Hematopoietic multipotent progenitor cell treated with erythropoietin and hydrocortisone succinate and interleukin-3 and kit ligand, for 17 days (in vitro differentiated cells): Measurements from ENCODE around the gene C16orf74.

Source experiments
- DNase-seq: peaks from one replicate; pipeline ENCODE4 v3.0.0-alpha.2; 2015; ENCODE audit warnings: low spot score

The C16orf74 gene

DNA sequence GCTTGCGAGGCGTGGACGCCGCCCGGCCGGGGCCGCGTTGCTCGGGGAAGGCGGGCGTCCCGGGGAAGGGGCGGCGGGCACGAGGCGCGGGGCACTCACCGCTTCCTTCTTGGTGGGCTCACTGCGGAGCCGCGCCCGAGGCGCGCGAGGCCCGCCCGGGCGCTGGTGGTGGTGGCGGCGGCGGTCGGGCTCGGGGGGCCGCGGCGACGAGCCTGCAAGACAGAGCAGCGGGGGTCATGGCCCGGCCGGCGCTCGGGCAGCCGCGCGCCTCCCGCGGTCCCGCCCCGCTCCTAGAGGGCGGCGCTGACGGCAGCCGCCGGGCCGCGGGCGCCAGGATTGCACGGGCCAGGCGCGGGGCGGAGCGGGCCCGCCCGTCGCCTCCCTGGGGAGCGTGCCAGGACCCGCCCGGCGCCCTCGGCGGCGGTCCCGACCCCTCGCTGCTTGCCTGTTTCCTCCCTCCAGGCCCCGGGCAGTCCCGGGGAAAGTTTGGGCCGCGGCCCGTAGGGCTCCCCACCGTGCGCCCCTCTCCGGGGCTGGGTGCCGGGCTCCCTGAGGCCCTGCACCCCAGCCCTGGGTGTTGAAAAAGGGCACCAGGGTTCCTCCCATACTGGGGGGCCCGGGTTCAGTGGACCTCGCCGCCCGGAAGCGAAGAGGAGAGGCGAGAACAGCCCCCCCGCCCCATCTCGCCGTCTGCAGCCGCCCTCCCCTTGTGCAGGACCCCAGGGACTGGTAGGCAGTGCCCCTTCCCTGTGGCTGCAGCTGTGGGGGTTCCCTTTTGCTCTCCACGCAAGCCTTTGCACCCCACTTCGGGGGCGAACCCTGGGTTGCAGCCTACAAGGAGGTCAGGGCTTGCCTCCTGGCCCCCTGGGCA is at the start of gene C16orf74:
Gene C16orf74, minus strand, starts transcription at position 270 of the 871 bp plus-strand sequence. CDS start 15,879 bp downstream, outside the sequence.
- DNase-seq: no peak

DNA sequence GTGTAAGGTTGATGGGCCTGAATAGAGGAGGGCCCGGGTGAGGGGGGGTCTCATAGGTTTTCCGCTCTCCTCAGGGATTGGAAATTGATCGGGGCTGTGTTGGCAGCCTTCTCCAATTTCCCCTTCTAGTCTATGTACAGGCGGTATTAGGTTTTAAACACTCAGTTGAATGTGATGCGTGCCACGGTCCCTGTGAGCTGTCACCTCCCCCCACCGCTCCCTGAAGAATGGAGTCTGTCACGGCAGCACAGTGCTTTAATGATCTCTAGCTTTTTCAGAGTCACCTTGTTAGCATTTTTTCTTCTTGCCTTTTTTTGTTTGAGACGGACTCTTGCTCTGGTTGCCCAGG is 49.4 kb upstream of the C16orf74 start:
- DNase-seq: no peak

DNA sequence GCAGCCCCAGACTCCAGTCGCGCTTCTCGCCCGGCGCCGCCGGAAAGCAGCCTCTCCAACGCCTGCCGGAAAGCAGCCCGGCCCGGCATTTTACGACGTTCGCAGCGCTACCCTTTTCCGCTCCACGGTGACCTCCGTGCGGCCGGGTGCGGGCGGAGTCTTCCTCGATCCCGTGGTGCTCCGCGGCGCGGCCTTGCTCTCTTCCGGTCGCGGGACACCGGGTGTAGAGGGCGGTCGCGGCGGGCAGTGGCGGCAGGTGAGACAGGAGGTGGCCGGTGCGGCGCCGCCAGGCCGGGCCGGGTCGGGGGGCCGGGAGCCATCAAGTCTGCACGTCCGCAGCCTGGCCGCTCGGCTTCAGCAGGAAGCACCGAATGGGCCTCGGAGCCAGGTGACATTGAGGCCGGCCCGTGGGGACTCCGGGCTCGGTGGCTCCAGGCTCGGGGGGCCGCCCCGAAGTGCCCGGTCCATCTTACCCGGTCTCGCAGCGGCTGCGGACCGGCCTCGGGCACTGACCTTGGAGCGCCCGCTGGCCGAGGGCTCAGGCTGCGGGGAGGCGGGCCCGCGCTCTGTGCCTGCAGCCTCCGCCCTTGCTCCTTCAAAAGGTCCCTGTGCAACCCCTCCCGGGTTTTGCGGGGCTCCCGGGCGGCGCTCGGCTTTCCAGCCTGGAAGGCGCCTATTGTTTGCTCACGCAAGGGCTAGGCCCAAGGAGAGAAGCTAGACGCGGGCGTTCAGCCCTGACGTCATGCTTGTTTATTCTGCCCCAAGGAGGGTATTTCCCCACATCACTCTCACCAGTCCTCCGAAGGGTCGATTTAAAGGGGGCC is 48.8 kb upstream of the C16orf74 start, which contains the start of the genes COX4I1 and EMC8:
Gene COX4I1, plus strand, starts transcription at position 199 of the 824 bp plus-strand sequence. CDS start 1,511 bp downstream, outside the sequence.
Gene EMC8, minus strand, starts transcription at position 48 of the 824 bp plus-strand sequence. CDS start 249 bp downstream, outside the sequence.
- DNase-seq: peak; percentile 88

DNA sequence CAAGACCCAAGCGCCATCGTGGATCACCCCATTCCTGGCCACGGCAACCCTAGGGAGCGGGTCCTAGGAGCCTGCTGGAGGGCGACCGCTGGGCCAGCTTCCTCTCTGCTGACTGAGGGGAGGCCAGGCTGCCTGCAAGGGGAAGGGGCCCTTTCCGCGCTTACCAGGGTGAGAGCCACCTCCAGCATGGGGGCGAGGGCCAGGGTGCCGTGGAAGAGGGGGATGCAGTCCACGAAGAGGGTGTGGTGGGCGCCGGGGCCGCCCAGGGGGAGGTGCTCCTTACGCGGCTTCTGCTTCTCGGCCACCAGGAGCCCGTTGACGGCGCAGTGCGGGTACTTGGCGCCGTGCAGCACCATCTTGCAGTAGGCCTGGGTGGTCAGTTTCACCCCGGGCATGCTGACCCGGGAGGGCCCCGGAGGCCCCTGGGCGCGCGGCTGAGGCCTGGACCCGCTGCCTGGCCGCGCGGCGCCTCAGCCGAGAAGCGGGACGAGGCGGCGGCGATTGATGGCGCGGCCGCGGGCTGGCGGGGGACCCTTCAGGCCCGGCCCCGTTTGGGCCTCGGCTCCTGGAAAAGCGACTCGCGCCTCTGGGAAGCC is 48.1 kb upstream of the C16orf74 start:
- peak; percentile 26 for DNase-seq

DNA sequence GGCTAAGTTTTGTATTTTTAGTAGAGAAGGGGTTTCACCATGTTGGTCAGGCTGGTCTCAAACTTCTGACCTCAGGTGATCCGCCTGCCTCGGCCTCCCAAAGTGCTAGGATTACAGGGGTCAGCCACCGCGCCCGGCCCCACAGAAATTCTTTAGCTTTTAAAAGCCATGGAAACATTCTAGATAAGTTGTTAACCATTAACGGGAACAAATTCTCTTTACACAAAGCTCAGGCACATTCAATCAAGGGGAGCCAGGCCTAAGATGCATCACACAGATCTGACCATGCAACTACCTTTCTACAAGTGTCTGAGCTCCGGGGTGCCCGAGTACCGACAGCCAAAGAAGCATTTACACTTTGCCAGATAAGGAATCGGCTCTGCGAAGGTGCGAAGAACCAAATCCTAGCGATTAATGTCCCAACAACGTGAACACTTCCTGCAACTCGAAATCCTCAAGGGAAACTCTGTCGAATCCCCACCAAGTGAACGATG is 47.4 kb upstream of the C16orf74 start:
- DNase-seq: peak; percentile 12

DNA sequence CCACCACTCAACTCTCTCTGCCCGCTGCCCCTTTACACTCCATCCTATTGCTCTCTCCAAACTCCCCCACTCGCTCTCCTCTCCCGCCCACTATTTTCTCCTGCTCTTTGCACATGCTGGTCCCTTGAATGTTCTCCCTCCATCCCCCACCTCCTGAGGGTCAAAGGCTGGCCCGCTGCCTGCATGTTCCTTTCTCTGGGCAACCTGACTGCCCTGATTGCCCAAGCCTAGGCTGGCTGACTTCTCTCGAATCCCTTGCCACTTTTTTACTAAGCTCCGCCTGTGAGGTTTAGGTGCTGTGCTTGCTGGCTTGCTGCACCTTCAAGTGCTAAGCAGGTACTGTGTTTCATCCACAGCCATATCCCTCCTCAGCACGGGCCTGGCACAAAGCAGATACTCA is 45.7 kb upstream of the C16orf74 start:
- DNase-seq: no peak

DNA sequence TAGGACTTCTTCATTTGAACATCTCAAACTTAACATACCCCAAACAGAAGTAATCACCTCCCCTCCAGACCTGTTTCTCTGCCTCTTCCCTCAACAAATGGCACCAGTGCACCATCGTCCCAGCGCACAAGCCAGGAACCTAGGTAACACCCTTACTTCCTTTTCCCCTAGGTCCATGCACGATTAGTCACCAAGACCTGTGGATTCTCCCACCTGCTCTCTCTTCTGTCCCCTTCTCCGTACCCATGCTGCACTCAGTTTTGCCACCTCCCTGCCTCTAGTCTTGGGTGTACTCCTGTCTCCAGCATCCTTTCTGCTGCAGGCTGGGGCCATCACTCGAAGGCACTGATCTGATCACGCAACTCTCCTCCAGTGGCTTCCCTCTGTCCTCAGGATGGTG is 45.3 kb upstream of the C16orf74 start:
- DNase-seq: no peak

DNA sequence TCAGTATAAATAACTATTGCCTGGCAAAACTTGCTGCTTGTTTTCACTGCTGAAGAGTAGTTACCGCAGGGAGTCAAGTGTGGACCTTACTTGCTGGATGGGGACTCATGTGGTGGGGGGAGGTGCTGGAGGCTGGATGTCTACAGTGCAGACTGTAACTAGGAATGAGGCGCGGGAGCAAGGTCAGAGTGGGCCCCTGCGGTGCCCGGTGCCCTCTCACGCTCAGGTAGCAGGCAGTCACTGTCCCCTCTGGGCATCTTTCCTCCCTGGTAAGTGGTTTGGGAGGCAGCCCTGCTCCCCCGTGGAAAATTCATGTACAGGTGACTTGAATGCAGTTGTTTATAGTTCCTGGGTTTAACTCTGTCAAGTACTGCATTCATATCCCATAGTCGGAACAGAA is 43.8 kb upstream of the C16orf74 start:
- no peak for DNase-seq

DNA sequence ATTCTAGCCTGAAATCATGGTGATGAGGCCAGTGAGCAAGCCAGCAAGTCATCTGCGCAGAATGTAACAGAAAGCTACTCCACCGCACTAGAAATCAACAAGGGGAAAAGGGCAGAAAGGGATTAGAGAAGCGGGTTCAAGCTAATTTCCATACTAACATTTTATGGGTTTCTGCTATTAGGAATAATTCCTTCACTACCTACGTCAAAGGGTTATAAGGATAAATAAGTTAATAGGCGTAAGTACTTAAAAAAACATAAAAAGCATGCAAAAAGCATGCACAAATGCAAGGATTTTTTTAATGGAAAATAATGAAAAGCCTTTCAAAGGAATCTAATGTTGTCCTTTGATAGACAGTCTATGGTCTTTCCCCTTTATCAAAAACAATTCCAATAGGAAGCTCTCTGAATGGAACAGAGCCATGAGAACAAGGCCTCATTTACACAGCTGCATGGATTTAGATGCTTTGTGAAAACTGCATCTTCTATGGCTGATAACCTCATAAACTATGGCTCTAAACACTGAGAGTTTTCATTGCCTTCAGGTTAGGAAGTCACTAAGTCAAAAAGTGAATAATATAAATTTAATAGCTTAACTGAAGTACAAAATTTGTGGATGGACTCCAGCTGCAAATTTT is 42.9 kb upstream of the C16orf74 start:
- DNase-seq: no peak

DNA sequence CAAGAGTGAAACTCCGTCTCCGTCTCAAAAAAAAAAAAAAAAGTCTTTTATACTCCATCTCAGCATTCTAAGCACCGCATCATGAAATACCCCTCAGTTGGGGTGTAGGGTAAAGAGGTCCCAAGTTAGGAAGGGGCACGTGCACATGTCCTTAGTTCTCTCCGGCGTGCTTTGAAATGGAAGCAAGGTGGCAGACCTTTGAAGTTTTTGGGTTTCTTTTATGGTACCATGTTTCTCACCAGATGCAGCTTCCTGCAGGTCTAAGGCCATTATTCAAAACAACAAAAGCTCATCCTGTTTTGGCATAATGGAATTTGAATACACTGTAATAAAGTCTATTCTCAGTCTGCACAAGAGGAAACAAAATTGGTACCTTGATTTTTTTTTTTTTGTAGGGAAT is 38.9 kb upstream of the C16orf74 start:
- no peak for DNase-seq

DNA sequence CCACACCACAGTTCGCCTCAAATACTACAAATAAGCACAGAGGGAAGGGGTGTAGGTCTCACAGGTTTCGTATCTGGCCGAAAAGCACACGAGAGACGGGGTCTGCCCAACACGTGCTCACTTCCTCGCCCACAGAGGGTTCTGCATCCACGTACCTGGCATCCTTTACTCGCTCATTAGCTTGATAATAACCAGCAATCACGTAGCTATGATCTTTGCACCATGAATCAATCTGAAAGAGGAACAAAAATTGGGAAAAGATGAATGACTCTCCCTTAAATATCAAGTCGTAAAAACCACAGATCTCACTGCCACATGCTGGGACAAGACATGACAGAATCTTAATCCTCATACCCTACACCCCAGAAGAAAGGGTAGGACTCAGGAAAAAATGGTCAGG is 37.9 kb upstream of the C16orf74 start:
- no peak for DNase-seq

DNA sequence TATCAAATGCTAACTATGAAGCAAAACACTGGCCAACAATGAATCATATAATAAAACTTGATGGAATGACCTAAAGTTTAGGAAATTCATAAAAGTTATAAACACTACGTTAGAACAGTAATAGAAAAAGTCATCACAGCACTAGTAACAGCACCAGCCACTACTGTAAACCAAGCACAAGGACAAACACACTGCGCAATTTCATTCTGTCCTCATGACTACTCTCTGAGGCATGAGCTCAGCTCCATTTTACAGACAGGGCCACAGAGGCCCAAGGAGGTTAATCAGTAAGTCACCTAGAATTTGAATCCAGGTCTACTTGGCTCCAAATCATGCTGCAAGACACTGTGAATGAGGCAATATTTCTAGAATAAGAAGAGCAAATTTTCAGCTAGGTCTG is 35.0 kb upstream of the C16orf74 start:
- DNase-seq: no peak

DNA sequence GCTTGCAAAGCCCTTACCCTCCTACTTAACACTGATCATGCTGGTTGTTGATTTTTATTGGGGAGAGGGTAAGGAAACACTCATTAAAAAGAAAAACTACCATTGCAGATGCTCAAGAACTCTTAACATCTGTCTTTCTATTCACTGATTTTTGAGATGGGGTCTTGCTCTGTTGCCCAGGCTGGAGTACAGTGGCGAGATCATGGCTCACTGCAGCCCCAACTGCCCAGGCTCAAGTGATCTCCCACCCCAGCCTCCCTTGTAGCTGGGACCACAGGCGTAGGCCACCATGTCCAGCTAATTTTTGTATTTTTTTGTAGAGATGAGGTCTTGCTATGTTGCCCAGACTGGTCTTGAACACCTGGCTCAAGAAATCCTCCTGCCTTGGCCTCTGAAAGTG is 33.9 kb upstream of the C16orf74 start:
- DNase-seq: no peak

DNA sequence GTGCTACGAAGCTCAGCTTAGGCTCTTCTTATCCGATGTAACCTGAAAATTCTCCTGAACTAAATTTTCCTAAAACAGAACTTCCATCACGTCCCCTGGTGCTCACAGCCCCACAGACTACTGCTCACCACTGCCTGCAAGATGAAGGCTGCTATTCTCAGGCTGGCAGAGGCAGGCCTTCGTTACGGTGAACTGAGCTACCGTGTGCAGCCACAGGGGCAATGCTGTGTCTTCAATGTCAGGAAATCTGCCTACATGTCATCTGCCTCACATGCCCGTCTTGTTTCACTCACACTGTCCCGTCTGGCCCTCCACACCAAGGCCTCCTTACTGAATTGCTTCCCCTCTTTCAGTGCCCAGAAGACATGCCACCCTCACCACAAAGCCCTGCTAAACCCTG is 32.5 kb upstream of the C16orf74 start:
- no peak for DNase-seq

DNA sequence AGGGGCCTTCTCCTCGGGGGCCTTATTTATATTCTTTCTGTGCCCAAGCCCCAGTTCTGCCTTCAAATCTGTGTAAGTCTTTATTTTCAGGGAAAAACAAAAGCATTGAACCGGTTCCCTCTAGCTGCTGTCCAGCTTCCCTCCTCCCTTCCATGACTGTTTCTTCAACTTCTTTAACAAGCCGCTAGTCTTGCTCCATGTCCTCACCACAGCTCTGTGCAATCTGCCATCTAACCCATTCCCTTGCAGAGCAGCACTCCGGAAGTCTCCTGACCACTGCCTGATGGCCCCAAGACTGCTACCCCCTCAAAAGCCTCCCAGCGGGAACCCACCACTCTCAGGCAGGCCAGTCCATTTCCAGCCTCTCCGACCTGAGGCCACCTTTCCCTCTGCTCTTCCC is 31.6 kb upstream of the C16orf74 start:
- DNase-seq: no peak

DNA sequence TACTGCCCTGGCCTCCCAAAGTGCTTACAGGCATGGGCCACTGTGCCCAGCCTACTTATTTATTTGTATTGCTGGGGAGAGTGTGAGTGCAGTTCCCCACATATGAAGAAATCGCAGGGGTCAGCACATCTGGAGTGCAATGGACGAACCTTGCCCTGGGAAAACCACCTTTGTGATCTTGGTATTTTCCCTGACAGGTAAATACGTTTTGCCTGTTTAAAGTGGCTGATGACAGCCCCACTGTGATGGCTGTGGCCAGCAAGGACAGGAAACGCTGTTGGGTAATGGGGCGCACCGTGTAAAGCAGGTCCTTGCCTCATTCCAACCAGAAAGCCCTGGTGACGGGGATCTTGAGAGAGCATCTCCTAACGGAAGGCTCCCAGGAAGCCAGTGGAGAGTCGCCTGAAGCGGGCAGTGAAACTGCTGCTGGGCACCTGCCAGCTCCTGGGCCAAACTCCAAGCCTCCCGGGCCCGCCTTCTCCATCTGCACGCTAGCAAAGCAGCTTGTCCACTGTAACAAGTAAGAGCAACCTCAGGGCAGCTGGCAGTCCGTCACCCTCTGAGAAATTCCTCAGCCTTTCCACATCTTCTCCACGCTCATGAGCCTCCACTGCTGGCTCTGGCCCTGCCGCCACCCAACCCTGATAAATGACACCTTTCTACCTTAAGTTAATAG is 30.9 kb upstream of the C16orf74 start:
- no peak for DNase-seq

DNA sequence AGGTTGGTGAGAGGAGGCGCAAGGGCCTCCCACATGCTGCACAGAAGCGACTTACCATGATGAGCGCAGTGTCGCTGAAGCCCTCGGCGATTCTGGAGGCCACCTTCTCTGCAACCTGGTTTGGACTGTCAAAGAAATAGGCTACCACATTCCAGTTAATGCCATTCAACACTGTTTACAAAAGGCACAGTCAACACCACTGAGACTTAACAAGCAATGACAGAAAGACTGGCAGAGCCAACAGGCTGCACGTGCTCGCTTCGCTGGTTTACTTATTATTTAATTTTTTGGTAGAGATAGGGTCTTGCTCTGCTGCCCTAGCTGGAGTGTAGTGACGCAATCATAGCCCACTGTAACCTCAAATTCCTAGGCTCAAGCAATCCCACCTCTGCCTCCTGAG is 30.3 kb upstream of the C16orf74 start:
- no peak for DNase-seq

DNA sequence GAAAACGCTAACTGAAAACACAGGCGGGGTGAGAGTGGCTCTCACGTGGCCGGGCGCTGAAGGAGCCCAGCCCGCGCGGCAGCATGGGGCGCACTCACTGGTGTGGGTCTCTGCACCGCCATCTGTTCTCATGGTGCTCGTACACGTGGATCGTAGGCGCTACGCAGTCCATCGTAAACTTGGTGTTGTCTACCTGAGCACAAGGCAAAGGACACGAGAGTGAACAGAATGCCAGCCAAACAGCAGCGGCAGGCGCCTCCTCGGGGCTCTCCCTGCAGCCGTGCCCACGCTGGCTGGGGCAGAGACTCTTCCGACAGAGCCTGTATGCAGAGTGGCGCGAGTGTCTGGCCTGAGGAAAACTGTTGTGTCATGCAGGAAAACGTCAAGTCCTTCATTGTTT is 29.4 kb upstream of the C16orf74 start:
- DNase-seq: no peak

DNA sequence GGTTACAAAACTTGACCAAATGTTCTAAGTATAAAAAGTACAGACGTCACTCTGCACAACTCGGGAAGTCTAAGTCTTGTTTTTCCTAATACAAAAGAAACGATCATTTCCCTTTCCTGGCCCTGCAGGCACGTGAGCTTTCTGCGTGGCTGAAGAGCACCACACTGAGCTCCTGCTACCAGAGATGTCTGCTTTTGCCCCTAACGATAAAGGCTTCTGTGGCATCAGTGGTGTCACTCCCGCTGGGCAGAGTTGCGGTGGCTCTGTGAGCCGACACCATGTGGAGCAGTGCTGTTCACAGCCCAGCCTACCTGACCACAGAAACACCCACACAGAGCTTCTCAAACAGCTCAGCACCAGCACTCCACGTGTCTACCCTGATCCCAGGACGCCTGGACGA is 28.0 kb upstream of the C16orf74 start:
- no peak for DNase-seq

DNA sequence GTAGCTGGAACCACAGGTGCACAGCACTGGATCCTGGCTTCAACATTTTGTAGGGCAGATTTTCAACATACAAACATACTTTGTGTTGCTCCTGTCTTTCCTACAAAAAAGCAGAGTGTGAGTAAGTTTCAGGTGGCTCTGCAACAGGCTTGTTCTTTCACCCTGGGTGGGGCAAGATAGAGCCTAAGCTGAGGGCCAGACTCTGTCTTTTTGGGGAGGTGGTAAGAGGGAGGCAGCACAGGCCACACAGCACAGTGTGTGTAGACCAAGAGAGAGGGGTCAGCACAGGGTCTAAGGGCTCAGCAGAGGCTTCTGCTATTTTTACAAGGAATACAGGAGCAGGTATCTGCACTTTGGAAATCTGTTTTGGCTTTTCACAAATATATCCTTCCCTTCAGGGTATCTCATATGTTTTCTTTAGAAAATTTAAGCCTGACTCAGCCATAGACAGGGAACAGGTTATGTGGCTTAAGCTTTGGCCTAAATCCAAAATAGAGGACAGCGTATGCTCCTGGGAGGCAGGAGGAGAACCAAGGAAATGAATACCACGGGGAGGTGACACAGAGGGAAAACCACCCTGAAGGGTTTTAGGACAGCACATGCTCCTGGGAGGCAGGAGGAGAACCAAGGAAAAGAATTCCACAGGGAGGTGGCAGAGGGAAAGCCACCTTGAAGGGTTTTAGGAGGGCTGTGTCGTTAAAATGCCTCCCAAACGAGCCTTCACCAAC is 26.9 kb upstream of the C16orf74 start:
- no peak for DNase-seq

DNA sequence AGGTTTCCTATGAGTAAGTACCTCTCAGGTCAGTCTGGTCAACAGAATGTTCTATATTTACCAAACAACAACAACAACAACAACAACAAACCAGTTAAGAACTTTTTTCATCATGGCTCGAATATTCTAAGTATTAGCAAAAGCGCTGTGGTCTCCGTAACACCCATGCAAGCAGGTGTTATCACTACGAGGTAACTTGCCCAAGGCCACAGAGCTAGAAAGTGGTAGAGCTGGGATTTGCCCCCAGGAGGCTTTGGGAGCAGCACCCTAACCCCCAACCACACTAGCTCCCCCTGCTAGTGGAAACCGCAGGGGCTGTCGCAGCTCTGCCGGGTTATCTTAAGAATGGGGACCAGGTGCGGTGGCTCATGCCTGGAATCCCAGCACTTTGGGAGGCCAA is 23.9 kb upstream of the C16orf74 start:
- no peak for DNase-seq
